ENCODE measurements around the gene SWAP70. TPM values are rescaled to one million over a fixed set of nuclear protein-coding genes. Genes with fewer than 3 reads are reported as not detected.

SWAP70 gene
- total RNA-seq, 4 donors from 2014 or later = 29.7 to 53.6 (median 38.8) TPM

DNA sequence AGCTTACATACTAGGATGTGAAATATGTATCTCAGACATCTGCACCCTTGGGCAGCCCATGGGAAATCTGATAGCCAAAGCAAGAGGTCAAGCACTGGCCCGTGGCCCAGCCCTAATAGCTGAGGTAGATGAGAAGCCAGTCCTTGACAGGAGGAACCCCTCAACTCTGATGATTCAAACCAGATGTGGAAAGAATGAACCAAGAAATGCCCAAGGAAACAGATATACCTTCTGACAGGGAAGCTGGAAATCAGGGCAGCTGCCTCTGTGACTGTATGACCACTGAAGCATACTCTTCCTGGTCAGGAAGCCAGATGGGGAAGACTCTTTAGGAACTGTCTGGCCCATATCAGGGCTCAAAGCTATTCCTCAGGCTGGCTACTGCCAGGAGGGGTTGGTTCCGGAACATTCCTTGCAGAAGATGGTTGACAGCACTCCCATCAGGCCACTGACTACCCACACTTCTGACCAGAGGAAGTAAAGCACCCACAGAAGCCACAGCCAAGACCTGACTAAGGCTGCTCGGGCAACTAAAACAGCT lies 124.2 kb downstream of the SWAP70 start:
- Histone ChIP-seq H3K27me3 (no peaks in the 10 kb centered on the region), H3K27ac (peak overlapping the region; percentile 7 to 50 (median 24)), H3K4me3 (replicated peaks in 1 of 3) (no peak overlapping the region), H3K36me3 (peaks cover 5 to 11% of the 10 kb centered on the region in 2 donors), H3K4me1 (peaks cover 10 to 14% of the 10 kb centered on the region in 2 donors), H3K9me3 (no peaks in the 10 kb centered on the region)
- 73 to 75% methylated on average over 3 of the region's 3 CpGs for WGBS, 2 donors
- intact Hi-C loops (cut with DNase I) = no loop called here
- DNase-seq = peak; percentile 49 to 63
- TF ChIP-seq POLR2A (IDR thresholded peaks at IDR 0.05) = no peak
- TF ChIP-seq CTCF (IDR thresholded peaks at IDR 0.05) = no peak

- intact Hi-C loops (cut with DNase I) = no loop called here
- TF ChIP-seq CTCF (IDR thresholded peaks at IDR 0.05) (no peak), POLR2A (IDR thresholded peaks at IDR 0.05) (no peak)
- Histone ChIP-seq H3K9me3 (no peaks in the 10 kb centered on the region), H3K4me3 (replicated peaks in 1 of 3) (no peak overlapping the region), H3K27me3 (no peaks in the 10 kb centered on the region), H3K36me3 (peaks cover 0 to 4% of the 10 kb centered on the region in 2 donors), H3K4me1 (peaks cover 10 to 14% of the 10 kb centered on the region in 2 donors), H3K27ac (no peak overlapping the region)
- no peak for DNase-seq
- 91 to 99% methylated on average over 3 of the region's 3 CpGs for WGBS, 2 donors
Observed at GRCh38 chr11:9789910-9790309, 126.0 kb downstream of the SWAP70 start.

- 85 to 92% methylated on average over 3 of the region's 3 CpGs for WGBS, 2 donors
- intact Hi-C loops (cut with DNase I) = no loop called here
- no peak for TF ChIP-seq POLR2A (IDR thresholded peaks at IDR 0.05)
- Histone ChIP-seq H3K27ac (no peak overlapping the region), H3K9me3 (no peaks in the 10 kb centered on the region), H3K4me3 (replicated peaks in 1 of 3) (no peak overlapping the region), H3K27me3 (no peaks in the 10 kb centered on the region), H3K4me1 (peaks cover 10 to 14% of the 10 kb centered on the region in 2 donors), H3K36me3 (peaks cover 0 to 4% of the 10 kb centered on the region in 2 donors)
- DNase-seq = no peak
Observed at GRCh38 chr11:9790703-9791102, 126.8 kb downstream of the SWAP70 start.

GRCh38 chr11:9796266-9796665 lies 132.4 kb downstream of the SWAP70 start:
- Histone ChIP-seq H3K4me3 (replicated peaks in 1 of 3) (no peak overlapping the region), H3K9me3 (no peaks in the 10 kb centered on the region), H3K4me1 (peaks cover 0 to 6% of the 10 kb centered on the region in 2 donors), H3K27me3 (no peaks in the 10 kb centered on the region), H3K36me3 (no peaks in the 10 kb centered on the region), H3K27ac (no peak overlapping the region)
- intact Hi-C loops (cut with DNase I) = no loop called here
- TF ChIP-seq POLR2A (IDR thresholded peaks at IDR 0.05) = no peak
- TF ChIP-seq CTCF (IDR thresholded peaks at IDR 0.05) = no peak
- no peak for DNase-seq

GRCh38 chr11:9796854-9797253 lies 133.0 kb downstream of the SWAP70 start:
- Histone ChIP-seq H3K27me3 (no peaks in the 10 kb centered on the region), H3K36me3 (no peaks in the 10 kb centered on the region), H3K27ac (no peak overlapping the region), H3K4me3 (replicated peaks in 1 of 3) (no peak overlapping the region), H3K4me1 (peaks cover 0 to 6% of the 10 kb centered on the region in 2 donors), H3K9me3 (no peaks in the 10 kb centered on the region)
- WGBS, 2 donors = 85 to 89% methylated on average over 5 of the region's 5 CpGs
- no peak for DNase-seq
- intact Hi-C loops (cut with DNase I) = no loop called here
- TF ChIP-seq CTCF (IDR thresholded peaks at IDR 0.05) (no peak), POLR2A (IDR thresholded peaks at IDR 0.05) (no peak)
